ENCODE data around the gene GEN1.
"Not testable (repeated sequence)": the region's sequence is repeated elsewhere in the genome, so short reads cannot be mapped to it uniquely, and the experiment has no call there.

GEN1 gene

GRCh38 chr2:17816396-17817245, 62.7 kb downstream of the GEN1 start, which contains the start of gene MSGN1:
MSGN1 (plus strand) TSS chr2:17816460; CDS start chr2:17816519, 59 bp downstream.
- no peak for DNase-seq (ENCODE audit: low spot score)
- TF ChIP-seq CTCF (IDR thresholded peaks at IDR 0.05; ENCODE audit: extremely low read depth, missing control alignments) = no peak

DNA sequence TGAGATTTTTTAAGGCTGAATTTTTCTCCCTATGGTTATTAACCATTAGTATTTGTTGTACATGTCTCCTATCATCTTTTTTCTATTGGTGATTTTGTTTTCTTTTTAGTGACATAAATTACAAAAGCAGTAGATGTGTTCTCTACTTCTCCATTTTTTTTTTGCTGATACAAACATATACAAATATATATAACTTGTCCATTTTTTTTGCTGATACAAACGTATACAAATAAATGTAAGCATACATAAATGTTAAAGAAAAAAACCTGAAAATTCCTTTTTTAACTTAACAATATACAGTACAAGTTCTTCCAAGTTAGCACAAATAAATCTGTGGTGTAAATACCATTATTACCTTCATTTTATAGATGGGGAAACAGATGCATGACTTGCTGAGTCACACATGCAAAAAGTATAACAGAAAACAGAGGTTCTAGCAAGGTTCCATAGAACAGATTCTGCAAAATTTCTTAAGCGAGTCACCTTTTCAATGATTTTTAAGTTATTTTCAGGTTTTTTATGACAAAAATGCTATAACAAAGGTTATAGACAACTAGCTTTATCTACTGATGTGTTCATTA, 64.4 kb downstream of the GEN1 start:
- TF ChIP-seq CTCF (IDR thresholded peaks at IDR 0.05; ENCODE audit: extremely low read depth, missing control alignments) = no peak
- no peak for DNase-seq (ENCODE audit: low spot score)

DNA sequence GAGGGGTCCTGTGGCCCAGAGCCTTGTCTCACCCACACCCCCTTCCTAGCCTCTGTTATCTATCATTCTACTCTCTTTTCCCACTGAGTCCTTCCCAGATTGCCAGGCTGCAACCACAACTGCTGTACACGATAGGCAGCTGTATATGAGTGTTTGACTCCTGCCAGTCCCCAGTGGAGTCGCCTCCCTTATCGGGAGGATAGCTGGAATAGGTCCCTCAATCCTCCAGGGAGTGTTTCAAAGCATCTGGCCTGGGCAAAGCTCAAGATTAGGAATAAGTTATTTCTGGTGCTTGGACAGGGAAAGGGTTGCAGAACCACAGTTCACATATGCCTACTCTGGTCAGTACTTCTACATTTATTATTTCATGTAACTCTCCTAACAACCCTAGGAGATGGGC, 67.1 kb downstream of the GEN1 start:
- TF ChIP-seq CTCF (IDR thresholded peaks at IDR 0.05; ENCODE audit: extremely low read depth, missing control alignments) = no peak
- DNase-seq (ENCODE audit: low spot score) = no peak

- no peak for TF ChIP-seq CTCF (IDR thresholded peaks at IDR 0.05; ENCODE audit: extremely low read depth, missing control alignments)
- DNase-seq (ENCODE audit: low spot score) = peak; percentile 22
Observed at GRCh38 chr2:17821535-17822444, 67.9 kb downstream of the GEN1 start.

DNA sequence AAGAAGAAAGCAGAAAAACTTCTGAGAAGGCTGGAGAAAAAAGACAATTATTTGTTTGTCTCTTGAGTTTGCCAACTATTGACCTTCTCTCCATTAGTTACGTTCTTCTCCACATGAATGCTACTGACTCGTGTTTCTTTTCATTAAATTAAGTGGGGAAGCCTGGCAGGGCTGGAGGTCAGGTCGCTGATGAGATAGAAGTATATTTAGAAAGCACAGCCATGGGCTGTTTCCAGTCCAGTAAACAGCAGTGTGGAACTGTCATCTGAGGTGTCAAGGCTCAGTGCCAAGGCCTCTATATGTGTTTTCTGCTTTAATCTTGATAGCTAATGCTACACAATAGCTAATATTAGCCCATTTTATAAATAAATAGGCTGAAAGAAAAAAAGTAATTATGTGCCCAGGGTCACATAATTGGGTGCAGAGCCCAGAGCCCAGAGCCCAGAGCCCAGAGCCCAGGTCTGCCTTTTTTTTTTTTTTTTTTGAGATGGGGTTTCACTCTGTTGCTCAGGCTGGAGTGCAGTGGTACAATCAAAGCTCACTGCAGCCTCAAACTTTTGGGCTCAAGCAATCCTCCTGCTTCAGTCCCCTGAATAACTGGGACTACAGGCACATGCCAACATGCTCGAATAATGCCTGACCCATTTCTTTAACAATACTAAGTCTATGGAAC, 68.6 kb downstream of the GEN1 start:
- TF ChIP-seq CTCF (IDR thresholded peaks at IDR 0.05; ENCODE audit: extremely low read depth, missing control alignments) = no peak
- DNase-seq (ENCODE audit: low spot score) = peak; percentile 23

DNA sequence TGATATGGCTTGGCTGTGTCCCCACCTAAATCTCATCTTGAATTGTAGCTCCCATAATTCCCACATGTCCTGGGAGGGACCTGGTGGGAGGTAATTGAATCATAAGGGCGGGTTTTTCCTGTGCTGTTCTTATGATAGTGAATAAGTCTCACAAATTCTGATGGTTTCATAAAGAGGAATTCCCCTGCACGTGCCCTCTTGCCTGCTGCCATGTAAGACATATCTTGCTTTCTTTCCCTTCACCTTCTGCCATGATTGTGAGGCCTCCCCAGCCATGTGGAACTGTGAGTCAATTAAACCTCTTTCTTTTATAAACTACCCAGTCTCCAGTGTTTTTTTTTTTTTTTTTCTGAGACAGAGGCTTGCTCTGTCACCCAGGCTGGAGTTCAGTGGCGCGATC, 69.7 kb downstream of the GEN1 start:
- not testable (repeated sequence) for DNase-seq (ENCODE audit: low spot score)

GRCh38 chr2:17827316-17827715, 73.4 kb downstream of the GEN1 start:
- DNase-seq (ENCODE audit: low spot score) = no peak
- no peak for TF ChIP-seq CTCF (IDR thresholded peaks at IDR 0.05; ENCODE audit: extremely low read depth, missing control alignments)
